ENCODE data around the gene STK33.

DNA sequence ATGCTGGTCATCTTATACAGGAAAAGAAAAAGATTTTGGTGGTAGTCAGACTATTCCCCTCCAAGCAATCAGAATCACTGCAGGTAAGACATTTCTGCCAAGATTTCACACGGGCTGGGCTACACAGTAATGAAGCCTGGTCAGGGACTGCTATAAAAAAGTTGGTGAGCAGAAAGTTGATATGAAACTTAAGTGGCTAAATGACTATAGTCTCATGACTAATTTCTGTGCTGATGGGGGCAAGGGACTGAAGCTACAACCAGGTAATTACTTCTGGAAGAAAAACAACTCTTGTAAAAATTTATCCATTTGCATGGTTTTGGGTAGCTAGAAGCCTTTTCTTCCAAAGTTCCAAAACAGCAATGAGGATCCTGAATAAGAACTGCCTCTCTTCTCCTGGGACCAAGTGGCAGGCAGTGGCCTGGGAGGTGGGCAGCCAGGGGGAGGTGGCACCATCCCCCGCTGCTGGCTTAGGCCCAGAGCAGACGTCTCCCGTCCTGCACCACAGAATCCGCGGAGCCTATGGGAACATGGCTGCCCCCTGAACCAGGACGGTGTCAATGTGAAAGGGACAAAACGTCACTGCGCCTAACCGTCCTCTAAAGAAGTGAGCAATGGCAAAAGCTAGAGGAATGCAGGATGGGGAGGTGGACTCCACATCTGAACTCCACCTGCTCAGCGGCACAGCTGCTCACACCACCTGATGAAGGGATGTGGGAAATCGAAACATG lies 207.7 kb downstream of the STK33 start:
- TF ChIP-seq, protein P1, sequence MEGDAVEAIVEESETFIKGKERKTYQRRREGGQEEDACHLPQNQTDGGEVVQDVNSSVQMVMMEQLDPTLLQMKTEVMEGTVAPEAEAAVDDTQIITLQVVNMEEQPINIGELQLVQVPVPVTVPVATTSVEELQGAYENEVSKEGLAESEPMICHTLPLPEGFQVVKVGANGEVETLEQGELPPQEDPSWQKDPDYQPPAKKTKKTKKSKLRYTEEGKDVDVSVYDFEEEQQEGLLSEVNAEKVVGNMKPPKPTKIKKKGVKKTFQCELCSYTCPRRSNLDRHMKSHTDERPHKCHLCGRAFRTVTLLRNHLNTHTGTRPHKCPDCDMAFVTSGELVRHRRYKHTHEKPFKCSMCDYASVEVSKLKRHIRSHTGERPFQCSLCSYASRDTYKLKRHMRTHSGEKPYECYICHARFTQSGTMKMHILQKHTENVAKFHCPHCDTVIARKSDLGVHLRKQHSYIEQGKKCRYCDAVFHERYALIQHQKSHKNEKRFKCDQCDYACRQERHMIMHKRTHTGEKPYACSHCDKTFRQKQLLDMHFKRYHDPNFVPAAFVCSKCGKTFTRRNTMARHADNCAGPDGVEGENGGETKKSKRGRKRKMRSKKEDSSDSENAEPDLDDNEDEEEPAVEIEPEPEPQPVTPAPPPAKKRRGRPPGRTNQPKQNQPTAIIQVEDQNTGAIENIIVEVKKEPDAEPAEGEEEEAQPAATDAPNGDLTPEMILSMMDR (conservative IDR thresholded peaks at IDR 0.05): no peak
- no peak for TF ChIP-seq EZH2 (IDR thresholded peaks at IDR 0.05; ENCODE audit: low read depth)
